Large intestine (tissue), 3 donors: Measurements from ENCODE around the gene UEVLD. TPM values are rescaled to one million over a fixed set of nuclear protein-coding genes. Genes with fewer than 3 reads are reported as not detected.

ENCODE experiments used
- DNase-seq, 2 donors: peaks; one replicate each; pipeline versions ENCODE4 v3.0.0 to v3.0.0-alpha.2; 2013
- H3K27ac ChIP-seq: one replicate; pipeline ENCODE4 v1.5.1; 2013; ENCODE audit warnings: low read length
- H3K27me3 ChIP-seq: 2 replicates; pipeline ENCODE4 v1.6.1; 2013; ENCODE audit warnings: low read length; ENCODE audit not compliant: control insufficient read depth, insufficient read depth
- H3K36me3 ChIP-seq: 2 replicates; pipeline ENCODE4 v1.6.1; 2013; ENCODE audit warnings: low read length; ENCODE audit not compliant: control insufficient read depth, insufficient read depth
- H3K4me1 ChIP-seq: one replicate; pipeline ENCODE4 v1.6.1; 2013; ENCODE audit warnings: low read length; ENCODE audit not compliant: control insufficient read depth, insufficient read depth
- H3K4me3 ChIP-seq: one replicate; pipeline ENCODE4 v1.5.1; 2013; ENCODE audit warnings: low read length
- H3K9me3 ChIP-seq: one replicate; pipeline ENCODE4 v1.6.1; 2013; ENCODE audit warnings: mild to moderate bottlenecking, low read depth, low read length, moderate library complexity; ENCODE audit not compliant: control insufficient read depth
- WGBS: methylation state at CpG from one replicate; pipeline ENCODE4 v1.1.5; 2013; ENCODE audit warnings: low lambda C conversion rate; ENCODE audit not compliant: insufficient coverage; 5-methylcytosine and 5-hydroxymethylcytosine counted together
- polyA plus RNA-seq: library from polyadenylated mRNA; unstranded; fragments of 120-200 nt; gene quantifications from one replicate; pipeline ENCODE4 v1.2.1, GENCODE V29; 2013

The UEVLD gene
- polyA plus RNA-seq, 1 donor = 19.5 TPM

DNA sequence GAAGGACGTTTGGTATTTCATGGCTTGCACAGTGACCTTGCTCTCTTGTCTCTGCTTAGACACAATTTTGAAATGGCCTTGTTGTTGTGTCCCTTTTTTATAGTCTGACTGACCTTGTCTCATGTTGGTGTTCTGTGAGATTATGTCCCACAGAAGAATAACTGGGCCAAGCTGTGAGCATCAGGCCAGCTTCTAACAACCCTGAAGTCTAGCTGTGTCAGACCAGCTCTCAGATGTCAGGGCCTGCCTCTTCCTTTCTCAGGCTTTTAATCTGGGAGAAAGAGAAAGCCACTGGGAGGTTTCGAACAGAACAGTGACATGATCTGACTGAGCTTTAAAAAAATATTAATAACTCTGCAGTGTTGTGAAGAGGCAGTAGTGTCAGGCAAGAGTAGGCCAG, 2.0 kb upstream of the UEVLD start:
- Histone ChIP-seq H3K36me3 (peaks cover 5% of the 10 kb centered on the region), H3K4me3 (no peak overlapping the region), H3K9me3 (no peaks in the 10 kb centered on the region), H3K27me3 (no peaks in the 10 kb centered on the region), H3K4me1 (peaks cover 9% of the 10 kb centered on the region), H3K27ac (no peak overlapping the region)
- WGBS = no CpG with 5 or more reads among the region's 2 CpGs
- DNase-seq = no peak

DNA sequence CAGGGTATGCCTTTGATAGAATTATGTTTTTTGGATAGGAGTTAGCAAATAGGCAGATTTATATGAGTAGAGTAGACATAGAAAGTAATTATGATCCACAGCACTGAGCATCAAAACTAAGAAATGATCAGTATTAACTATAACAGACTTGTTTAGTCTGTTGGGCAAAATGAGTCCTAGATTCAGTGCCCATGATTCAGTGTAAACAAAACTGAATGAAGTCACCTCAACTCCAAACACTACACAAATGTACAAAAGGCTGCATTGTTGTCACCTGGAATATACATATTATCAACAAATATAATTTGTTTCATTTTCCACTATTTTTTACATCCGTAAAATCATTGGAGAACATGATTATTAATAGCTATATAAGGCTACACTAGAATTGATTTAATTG, 6.7 kb downstream of the UEVLD start:
- no peak for DNase-seq
- WGBS = 100% methylated on average over 1 of the region's 1 CpG
- Histone ChIP-seq H3K9me3 (no peaks in the 10 kb centered on the region), H3K4me1 (no peaks in the 10 kb centered on the region), H3K27me3 (no peaks in the 10 kb centered on the region), H3K36me3 (peaks cover 8% of the 10 kb centered on the region), H3K27ac (no peak overlapping the region), H3K4me3 (no peak overlapping the region)

DNA sequence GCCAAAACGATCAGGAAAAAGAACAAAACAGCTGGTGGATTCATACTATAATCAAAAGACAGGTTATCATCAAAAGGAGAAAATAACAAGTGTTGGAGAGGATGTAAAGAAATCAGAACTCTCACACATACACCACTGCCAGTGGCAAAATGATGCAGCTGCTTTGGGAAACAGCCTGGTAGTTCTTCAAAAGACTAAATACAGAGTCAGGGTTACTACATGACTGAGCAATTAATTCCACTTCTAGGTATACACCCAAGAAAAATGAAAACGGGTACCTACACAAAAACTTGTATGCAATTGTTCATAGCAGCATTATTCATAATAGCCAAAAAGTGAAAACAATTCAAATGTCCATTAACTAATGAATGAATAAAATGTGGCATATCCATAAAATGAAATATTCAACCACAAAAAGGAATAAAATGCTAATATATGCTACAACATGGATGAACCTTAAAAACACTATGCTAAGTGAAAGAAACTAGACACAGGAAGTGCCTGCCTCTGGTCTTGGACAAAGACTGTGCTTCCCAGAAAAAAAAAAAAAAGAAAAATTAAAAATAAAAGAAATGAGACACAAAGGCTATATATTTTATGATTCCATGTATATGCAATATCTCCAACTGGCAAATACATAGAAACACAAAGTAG, 8.3 kb downstream of the UEVLD start:
- Histone ChIP-seq H3K27me3 (no peaks in the 10 kb centered on the region), H3K9me3 (no peaks in the 10 kb centered on the region), H3K4me1 (no peaks in the 10 kb centered on the region), H3K36me3 (peaks cover 11% of the 10 kb centered on the region), H3K4me3 (no peak overlapping the region), H3K27ac (no peak overlapping the region)
- WGBS = 100% methylated on average over 1 of the region's 2 CpGs
- DNase-seq = no peak

DNA sequence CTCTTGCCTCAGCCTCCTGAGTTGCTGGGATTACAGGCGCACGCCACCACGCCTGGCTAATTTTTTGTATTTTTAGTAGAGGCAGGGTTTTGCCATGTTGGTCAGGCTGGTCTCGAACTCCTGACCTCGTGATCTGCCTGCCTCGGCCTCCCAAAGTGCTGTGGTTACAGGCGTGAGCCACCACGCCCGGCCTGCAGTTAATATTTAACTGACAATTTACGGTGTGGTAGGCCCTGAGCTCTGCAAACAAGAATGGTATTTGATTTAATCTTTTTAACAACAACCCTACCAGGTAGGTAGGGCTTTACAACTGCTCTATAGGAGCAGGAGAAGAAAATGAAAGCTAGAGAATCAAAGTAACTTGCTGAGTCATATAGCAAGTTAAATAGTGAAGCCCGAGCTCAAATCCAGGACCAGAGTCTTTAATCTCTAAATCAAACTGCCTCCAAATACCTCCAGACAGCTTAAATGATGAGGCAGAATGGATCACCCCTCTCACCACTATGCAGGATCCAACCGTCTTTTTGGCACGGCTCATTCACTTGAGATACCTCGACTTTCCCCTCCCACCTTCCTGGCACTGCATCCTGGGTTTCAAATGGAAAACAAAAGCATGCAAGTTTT, 9.4 kb downstream of the UEVLD start:
- DNase-seq = peak; percentile 64 to 84
- Histone ChIP-seq H3K27me3 (no peaks in the 10 kb centered on the region), H3K27ac (peak overlapping the region; percentile 72), H3K4me1 (no peaks in the 10 kb centered on the region), H3K36me3 (peaks cover 16% of the 10 kb centered on the region), H3K4me3 (peak overlapping the region; percentile 23), H3K9me3 (no peaks in the 10 kb centered on the region)
- no CpG with 5 or more reads among the region's 14 CpGs for WGBS

DNA sequence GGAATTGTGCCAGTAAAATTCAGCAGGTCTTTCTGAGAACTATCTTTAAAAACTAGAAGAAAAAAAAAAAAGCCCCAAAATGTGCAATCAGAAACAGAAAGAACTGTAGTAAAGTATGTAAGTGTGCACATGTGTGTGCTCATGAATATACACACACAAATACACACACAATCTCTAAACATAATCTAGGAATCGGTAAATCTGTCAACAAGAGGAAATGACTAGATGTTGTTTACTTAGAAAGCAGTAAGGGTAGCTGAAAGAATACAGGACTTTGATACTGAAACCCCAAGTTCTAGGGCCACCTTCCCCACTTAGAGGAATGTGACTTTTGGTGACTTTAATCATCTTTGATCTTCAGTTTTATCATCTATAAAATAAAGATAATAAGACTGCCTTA, 13.2 kb downstream of the UEVLD start:
- Histone ChIP-seq H3K9me3 (no peaks in the 10 kb centered on the region), H3K27ac (no peak overlapping the region), H3K27me3 (no peaks in the 10 kb centered on the region), H3K4me1 (no peaks in the 10 kb centered on the region), H3K4me3 (no peak overlapping the region), H3K36me3 (peaks cover 27% of the 10 kb centered on the region)
- 17% methylated on average over 1 of the region's 1 CpG for WGBS
- DNase-seq = no peak

DNA sequence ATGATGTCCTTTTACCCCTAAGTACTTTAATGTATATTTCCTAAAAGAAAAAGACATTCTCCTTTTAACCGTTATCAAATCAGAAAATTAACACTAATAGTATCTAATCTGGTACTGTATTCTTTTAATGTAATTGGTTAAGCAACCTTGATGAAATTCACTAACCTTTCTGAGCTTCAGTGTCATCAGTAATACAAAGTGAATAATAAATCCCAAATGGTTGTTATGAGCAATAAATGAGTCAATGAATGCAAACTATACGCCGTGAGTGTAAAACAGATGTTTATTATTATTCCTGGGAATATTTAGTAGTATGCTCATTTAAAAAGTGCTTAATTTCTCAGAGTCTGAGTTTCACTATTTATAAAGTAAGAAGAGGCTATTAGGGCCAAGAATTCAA, 21.5 kb downstream of the UEVLD start:
- peaks cover 24% of the 10 kb centered on the region for H3K36me3 ChIP-seq
- H3K4me3 ChIP-seq = no peak overlapping the region
- H3K4me1 ChIP-seq = no peaks in the 10 kb centered on the region
- 80% methylated on average over 2 of the region's 3 CpGs for WGBS
- H3K9me3 ChIP-seq = no peaks in the 10 kb centered on the region
- no peak overlapping the region for H3K27ac ChIP-seq
- H3K27me3 ChIP-seq = no peaks in the 10 kb centered on the region
- no peak for DNase-seq

DNA sequence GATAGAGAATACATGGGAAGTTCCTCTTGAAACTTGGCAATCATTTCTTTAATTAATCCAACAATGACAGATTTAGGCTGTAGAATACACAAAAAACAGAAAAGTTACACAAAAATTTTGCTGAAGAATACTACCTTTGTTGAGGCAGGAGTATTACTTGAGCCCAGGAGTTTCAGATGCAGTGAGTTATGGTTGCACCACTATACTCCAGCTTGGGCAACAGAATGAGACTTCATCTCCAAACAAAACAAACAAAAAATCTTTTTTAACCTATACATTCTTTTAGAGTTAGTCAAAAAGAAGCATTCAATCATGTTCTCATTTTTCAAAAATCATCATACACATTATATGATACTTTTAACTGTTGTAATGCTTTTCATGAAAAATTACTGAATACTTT, 22.1 kb downstream of the UEVLD start:
- H3K4me3 ChIP-seq = no peak overlapping the region
- no peak overlapping the region for H3K27ac ChIP-seq
- no peaks in the 10 kb centered on the region for H3K4me1 ChIP-seq
- peaks cover 26% of the 10 kb centered on the region for H3K36me3 ChIP-seq
- H3K27me3 ChIP-seq = no peaks in the 10 kb centered on the region
- DNase-seq = no peak
- H3K9me3 ChIP-seq = no peaks in the 10 kb centered on the region

GRCh38 chr11:18564149-18564548, 24.4 kb downstream of the UEVLD start:
- no peak for DNase-seq
- Histone ChIP-seq H3K9me3 (no peaks in the 10 kb centered on the region), H3K36me3 (peaks cover 26% of the 10 kb centered on the region), H3K4me1 (no peaks in the 10 kb centered on the region), H3K4me3 (no peak overlapping the region), H3K27me3 (no peaks in the 10 kb centered on the region), H3K27ac (no peak overlapping the region)

DNA sequence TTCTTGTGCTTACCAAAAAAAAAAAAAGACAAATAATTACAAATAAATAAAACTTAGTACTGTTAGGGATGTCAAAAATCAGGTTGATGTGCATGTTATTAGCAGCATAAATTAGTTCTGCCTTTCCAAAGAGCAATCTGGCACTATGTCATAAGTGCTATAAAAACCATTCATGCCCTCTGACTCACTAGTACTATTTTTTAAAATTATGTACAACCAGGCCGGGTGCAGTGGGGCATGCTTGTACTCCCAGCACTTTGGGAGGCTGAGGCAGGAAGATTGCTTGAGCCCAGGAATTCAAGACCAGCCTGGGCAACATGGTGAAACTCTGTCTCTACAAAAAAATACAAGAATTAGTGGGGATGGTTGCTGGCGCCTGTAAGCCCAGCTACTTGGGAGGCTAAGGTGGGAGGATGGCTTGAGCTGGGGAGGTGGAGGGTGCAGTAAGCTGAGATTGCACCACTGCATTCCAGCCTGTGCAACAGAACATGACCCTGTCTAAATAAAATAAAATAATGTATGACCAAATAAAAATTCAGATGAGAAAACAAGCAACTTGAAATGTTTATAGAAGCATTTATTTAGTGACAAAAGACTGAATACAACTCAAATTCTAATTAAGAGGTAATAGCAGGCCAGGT, 25.3 kb downstream of the UEVLD start:
- Histone ChIP-seq H3K9me3 (no peaks in the 10 kb centered on the region), H3K4me1 (no peaks in the 10 kb centered on the region), H3K4me3 (no peak overlapping the region), H3K27me3 (no peaks in the 10 kb centered on the region), H3K36me3 (peaks cover 30% of the 10 kb centered on the region), H3K27ac (no peak overlapping the region)
- WGBS = no CpG with 5 or more reads among the region's 2 CpGs
- no peak for DNase-seq

GRCh38 chr11:18548001-18548400, 40.5 kb downstream of the UEVLD start:
- Histone ChIP-seq H3K27me3 (no peaks in the 10 kb centered on the region), H3K27ac (no peak overlapping the region), H3K9me3 (no peaks in the 10 kb centered on the region), H3K4me3 (no peak overlapping the region), H3K4me1 (no peaks in the 10 kb centered on the region), H3K36me3 (peaks cover 41% of the 10 kb centered on the region)
- no CpG with 5 or more reads among the region's 2 CpGs for WGBS
- DNase-seq = peak in 1 of 2 donors; percentile 7
